Stimulated activated CD4-positive, alpha-beta T cell treated with anti-CD3 and anti-CD28 coated beads, Interleukin-4, amount 100 ng/mL, for 48 hours (primary cell): Measurements from ENCODE around the gene STPG3.
"Not testable (repeated sequence)": the region's sequence is repeated elsewhere in the genome, so short reads cannot be mapped to it uniquely, and the experiment has no call there.

Source experiments
- DNase-seq, 2 donors: peaks; one replicate each; pipeline ENCODE4 v3.0.0-alpha.2; 2020; ENCODE audit warnings: low read depth in 2 of 2

Gene STPG3

DNA sequence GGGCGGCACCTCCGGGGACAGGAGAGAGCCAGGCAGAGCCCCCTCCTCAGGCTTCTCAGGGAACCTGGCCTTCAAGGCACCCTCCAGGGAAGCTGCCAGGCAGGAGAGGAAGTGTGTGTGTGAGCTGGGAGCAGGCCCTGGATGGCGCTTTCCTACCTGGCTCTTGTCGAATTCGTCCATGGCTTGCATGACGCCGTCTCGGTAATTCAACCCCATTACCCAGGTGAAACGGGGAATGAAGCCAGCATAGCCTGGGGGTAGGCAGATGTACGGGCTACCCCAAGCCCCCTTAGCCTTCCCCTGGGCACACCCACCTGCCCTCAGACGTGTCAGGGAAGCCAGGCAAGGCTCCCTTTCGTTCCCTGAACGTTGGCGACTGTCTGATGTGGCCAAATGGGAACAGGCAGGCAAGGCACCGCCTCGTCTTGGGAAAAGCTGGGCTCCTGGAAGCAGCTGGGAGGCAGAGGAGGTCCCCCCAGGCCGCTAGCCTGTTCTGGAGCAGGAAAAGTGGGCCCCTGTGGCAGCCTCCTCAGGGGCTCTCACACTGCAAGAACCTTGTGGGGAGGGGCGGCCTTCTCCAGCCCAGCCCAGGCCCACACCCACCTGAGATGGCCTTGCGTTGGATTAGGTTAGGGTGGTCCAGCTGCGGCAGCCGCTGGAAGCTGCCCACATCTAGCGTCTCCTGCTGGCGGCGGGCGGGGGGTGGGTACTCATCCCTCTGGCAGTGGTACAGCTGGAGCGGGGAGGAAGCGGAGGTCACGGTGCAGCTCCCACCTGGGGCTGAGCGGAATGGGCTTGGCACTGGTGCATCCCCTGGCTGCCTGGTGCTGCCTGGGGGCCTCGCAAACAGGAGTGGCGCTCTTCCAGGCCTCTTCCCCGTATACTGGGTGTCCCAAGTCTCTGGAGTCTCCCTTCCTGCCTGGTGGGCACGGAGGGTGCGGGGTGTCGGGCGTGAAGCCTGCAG lies 6.3 kb upstream of the STPG3 start:
- DNase-seq, result no peak

DNA sequence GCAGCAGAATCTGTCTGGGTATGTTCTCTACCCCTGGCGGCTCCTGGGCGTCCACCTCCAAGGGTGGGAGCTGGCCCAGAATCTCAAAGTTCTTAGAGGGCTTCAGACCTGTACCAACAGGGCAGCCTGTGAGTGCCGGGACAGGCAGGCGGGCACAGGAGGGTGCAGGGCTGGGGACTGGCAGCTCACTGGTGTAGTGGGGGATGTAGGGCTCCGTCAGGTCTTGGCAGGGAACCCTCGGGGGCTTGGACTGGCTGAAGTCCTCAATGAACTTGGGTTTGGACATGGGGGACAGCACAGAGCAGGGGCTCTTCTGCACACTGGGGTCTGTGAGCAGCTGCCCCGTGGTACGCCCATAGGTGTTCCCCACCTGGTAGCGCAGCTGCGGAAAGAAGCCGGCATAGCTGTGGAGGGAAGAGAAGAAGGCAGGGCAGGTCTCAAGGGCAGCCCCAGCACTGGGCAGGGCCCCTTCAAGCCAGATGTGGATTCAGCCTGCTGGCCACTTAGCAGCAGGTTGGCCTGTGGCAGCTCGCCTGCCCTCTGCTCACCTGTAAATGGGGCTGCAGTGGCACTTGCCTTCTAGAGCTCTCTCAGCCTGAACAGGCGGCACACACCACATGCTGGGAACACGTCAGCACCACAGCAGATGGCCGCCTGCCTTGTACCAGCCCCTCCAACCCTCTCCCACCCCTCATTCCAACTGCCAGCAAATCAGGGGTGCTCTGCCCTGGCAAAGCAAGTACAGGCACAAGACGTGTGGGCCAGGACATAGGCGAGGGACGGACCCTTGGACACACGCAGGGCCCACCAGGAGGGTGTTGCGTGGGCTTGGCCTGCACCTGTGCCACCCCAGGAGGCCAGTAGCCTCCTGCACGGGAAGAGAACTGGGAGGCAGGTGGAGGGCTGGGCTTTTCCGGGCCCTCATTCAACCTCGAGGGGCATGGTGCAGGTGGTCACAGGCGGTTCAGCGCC lies 5.3 kb upstream of the STPG3 start:
- DNase-seq, result no peak

GRCh38 chr9:137247135-137247915 lies 3.8 kb upstream of the STPG3 start:
- no peak for DNase-seq

DNA sequence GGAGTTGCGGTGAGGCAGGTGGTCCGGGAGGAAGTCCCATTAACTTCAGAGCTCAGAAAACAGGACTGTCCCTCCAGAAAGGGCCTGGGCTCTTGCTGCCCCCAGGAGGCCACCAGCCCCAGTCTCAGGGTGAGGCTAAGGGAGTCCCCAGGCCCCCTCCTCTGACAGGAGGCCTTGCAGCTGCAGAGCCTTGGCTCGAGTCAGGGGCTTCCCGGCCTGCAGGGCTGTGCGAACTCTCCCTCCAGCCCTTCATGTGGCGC lies 3.2 kb upstream of the STPG3 start:
- no peak for DNase-seq

DNA sequence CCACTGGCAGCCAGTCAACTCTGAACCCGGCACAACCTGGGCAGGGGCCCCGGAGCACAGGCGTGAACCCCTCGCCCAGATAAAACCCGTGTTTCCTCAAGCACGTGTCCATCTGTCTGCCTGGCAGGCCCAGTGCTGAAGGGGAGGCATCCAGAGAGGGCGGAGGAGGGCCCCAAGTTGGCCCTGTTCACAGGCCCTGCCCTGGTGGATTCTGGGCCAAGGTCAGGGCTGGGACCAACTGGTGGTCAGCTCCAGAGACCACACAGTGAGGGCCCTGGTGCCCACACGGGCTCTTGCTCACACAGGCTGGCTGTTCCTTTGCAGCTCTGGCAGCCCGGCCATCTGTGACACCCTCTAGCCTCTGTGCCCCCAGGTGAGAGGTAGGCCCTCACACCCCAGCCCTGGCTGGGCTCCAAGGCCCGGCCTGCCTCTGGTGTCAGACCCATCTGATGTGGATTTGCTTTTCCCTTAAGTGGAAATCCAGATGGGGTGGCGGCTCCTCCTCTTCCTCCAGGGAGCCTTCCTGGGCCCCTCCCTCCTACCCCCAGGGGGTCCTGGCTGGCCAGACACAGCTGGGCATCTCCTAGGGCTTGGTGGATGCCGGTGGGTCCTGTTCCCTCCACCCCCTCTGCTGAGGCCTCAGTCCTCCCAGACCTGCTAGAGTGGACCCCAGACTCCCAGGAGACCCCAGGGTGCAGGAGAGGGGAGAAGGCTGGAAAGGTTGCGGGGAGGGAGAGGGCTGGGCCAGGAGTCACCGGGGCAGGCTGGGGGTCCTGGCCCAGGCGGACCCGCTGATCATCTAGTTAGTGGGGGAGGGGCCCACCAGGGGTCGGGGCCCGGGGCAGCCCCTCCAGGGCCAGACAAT lies 525 bp upstream of the STPG3 start:
- no peak for DNase-seq

DNA sequence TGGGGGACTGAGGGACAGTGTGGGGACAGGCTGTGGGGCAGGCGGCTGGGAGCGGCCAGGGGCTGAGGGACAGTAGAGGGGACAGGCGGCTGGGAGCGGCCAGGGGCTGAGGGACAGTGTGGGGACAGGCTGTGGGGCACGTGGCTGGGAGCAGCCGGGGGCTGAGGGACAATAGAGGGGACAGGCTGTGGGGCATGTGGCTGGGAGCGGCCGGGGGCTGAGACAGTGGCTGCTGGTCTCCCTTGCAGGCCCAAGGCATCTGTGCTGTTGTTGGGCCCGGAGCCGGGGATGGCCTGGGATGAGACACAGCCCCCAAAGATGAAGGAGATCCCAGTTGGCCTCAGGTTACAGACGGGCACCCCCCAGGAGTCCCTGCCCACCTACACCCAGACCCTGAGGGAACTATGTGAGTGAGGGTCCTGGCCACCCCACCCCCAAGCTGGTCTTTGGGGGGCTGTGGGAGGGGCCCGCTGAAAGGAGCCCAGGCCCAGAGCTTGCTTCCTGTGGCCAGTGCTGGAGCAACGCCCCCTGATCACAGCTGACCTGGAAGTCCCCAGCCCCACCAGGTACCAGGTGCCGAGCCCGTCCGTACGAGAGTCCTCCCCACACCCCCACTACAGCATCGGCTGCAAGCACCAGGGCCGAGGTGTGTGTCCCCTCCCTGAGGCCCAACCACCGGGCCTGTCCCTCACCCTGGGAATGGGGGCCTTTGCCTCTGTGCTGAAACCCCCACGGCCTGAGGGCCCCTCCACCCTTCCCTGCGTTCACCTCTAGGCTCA lies 593 bp downstream of the STPG3 start:
- no peak for DNase-seq

GRCh38 chr9:137252555-137253506 lies 1.7 kb downstream of the STPG3 start:
- no peak for DNase-seq

DNA sequence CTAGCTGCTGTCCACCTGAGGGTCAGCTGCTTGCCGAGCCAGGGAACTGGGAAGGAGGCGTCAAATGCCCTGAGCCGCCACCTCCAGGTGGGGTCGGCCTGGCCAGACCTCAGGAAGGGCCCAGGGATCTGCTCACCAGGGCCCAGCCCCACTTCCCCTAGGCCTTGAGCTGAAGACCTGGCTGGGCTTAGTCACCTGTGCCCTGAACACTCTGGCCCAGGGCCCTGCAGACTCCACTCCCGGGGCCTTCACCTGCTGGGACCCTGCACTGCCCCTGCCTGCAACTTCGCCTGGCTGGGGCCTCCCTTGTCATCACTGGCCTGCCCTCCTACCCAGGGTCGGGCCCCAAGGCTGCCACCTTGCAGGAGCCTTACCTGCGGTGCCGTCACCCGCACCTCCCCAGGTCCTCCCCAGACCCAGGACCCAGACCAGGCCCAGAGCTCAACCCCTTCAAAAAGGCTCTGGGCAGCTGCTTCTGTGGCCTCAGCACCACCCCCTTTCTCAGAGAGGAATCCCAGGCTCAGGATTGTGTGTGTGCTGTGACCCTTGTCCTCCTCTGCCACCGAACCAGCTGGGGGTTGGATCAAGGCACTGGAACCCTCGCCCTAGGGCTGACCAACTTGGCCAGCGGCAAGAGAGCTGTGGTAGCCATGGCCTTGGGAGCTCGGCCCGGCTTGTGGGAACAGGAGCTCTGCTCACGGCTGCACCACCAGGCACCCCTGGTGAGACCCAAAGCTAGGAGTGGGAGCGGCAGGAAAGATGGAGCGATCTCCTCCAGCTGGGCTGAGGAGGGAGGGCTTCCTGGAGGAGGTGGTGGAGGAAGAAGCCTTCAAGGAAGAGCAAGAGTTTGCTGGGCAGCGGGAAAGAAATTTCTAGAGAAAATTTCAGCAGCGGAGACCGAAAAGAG lies 2.9 kb downstream of the STPG3 start:
- no peak for DNase-seq

DNA sequence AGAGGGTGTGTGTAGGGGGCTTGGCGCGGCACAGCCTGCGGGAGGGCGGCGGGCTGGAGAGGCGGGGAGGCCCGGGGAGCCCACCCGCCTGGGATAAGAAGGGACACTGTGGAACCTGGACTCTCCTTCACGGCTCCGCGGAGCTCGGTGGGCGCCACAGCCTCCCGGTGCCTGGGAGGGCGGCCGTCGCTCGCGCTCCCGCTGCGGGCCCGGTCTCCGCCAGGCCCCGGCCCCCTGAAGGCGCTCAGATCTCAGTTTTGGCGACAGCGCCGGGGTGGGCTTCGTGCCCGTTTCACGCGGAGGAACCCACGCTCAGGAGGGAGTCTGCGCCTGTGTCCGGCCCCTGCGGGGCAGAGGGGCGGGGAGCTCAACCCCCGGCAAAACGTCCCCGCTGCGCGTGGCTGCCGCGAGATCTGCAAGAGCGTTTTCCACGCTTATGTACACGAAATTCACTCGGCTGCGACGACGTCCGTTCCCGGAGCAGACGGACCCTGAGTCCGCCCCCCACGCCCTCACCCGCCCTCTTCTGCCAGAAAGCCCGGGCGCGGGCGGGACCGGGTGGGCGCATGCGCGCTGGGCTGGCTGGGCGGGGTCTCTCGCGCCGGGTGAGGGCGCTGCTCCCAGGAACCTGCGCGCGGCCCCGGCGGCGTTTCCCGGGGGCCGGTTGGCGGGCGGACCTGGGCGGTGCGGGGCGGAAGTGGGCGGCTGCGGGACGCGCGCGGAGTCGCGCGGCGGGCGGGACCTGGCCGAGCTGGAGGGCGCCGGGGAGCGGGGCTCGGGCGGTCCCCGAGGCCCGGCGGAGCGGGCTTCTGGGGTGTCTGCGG lies 3.8 kb downstream of the STPG3 start, which contains the start of gene NELFB:
TSS of gene NELFB (plus strand) at position 704 of the 824 bp plus-strand sequence.
- peak; percentile 94 to 97 for DNase-seq

GRCh38 chr9:137255448-137256114 lies 4.5 kb downstream of the STPG3 start:
- DNase-seq, result peak in 1 of 2 donors; percentile 21

- no peak for DNase-seq
Measured at GRCh38 chr9:137256362-137256761, 5.3 kb downstream of the STPG3 start.

- no peak for DNase-seq
Measured at GRCh38 chr9:137256856-137257255, 5.8 kb downstream of the STPG3 start.

DNA sequence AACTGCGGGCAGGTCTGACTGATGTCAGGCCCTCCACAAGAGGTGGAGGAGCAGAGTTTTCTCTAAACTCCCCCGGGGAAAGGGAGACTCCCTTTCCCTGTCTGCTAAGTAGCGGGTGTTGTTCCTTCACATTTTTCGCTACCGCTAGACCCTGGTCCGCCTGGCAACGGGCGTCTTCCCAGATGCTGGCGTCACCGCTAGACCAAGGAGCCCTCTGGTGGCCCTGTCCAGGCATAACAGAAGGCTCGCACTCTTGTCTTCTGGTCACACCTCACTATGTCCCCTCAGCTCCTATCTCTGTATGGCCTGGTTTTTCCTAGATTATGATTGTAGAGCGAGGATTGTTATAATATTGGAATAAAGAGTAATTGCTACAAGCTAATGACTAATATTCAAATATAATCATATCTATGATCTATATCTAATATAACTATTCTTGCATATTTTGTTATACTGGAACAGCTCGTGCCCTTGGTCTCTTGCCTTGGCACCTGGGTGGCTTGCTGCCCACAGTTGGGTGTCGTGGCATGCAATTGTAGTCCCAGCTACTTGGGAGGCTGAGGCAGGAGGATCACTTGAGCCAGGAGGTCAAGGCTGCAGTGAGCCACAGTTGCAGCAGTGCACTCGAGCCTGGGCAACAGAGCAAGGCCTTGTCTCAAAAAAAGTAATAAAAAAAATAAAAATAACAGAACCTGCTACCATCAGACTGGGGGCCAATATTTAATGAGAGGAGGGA lies 11.3 kb downstream of the STPG3 start:
- not testable (repeated sequence) for DNase-seq

GRCh38 chr9:137262909-137263285 lies 11.8 kb downstream of the STPG3 start:
- DNase-seq, result no peak

DNA sequence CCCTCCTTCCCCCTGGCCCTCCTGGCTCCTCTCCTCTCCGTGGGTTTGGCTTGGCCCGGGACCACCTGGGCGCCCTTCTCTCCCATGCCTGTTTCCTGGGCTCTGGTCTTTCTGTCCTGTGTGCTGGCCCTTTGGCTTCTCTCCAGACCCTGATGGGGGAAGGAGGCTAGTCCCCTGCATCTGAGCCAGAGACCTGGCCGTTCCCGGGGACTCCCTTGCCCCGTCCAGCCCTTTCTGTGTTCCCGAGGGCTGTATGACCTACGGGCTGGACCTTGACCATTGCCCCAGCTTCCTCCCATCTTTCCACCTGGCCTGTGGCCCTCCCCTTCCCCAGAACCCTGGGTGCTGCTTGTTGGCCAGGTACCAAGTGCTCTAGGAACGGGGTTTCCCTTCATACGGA lies 12.4 kb downstream of the STPG3 start:
- DNase-seq, result no peak

DNA sequence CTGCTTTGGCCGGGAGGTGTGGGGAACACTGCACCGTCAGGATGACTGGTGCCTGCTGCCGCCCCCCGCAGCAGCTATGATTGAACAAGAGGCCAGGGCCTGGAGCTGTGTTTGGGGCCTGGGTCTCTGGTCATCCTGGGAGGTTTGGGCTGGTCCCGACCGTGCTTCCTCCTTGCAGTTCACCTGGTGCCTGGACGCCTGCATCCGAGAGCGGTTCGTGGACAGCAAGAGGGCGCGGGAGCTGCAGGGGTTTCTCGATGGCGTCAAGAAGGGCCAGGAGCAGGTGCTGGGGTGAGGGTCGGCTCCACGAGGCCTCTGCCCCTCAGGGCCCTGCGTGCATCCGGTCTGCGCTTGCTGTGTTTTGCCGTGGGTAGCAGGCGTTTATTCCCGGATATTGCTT lies 13.0 kb downstream of the STPG3 start:
- DNase-seq, result no peak
